ENCODE data around the gene GFPT2. TPM values are rescaled to one million over a fixed set of nuclear protein-coding genes. Genes with fewer than 3 reads are reported as not detected.

Gene GFPT2
- total RNA-seq, 1 donor from 2014 or later: 17.6 TPM

DNA sequence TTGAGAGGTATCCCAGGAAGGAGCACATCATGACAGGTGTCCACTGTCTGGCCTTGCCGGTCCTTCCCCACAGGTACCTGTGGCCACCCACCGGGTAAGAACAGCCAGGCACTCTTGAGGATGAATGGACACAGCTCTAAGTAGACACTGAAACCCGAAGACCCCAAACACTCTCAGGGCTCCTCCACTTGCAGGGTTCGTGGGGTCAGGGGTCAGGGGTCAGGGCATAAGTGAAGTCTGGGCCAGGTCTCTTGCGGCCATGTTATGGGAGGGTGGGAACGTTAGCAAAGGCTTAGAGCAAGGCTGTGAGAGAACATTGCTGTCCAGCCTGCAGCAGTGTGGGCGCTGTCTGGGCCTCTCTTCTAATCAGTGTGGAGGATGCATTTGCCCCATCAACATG is 101.2 kb downstream of the GFPT2 start:
- peaks cover 9% of the 10 kb centered on the region for H3K9me3 Mint-ChIP-seq
- H3K36me3 Mint-ChIP-seq: peaks cover 64% of the 10 kb centered on the region
- H3K27me3 Mint-ChIP-seq: no peaks in the 10 kb centered on the region
- TF ChIP-seq, protein P1, sequence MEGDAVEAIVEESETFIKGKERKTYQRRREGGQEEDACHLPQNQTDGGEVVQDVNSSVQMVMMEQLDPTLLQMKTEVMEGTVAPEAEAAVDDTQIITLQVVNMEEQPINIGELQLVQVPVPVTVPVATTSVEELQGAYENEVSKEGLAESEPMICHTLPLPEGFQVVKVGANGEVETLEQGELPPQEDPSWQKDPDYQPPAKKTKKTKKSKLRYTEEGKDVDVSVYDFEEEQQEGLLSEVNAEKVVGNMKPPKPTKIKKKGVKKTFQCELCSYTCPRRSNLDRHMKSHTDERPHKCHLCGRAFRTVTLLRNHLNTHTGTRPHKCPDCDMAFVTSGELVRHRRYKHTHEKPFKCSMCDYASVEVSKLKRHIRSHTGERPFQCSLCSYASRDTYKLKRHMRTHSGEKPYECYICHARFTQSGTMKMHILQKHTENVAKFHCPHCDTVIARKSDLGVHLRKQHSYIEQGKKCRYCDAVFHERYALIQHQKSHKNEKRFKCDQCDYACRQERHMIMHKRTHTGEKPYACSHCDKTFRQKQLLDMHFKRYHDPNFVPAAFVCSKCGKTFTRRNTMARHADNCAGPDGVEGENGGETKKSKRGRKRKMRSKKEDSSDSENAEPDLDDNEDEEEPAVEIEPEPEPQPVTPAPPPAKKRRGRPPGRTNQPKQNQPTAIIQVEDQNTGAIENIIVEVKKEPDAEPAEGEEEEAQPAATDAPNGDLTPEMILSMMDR (conservative IDR thresholded peaks at IDR 0.05): no peak
- DNase-seq (ENCODE audit: extremely low spot score, unreplicated experiment): no peak
- no peak overlapping the region for H3K4me3 Mint-ChIP-seq
- H3K27ac Mint-ChIP-seq: no peak overlapping the region
- no peaks in the 10 kb centered on the region for H3K4me1 Mint-ChIP-seq (ENCODE audit: unreplicated experiment)

DNA sequence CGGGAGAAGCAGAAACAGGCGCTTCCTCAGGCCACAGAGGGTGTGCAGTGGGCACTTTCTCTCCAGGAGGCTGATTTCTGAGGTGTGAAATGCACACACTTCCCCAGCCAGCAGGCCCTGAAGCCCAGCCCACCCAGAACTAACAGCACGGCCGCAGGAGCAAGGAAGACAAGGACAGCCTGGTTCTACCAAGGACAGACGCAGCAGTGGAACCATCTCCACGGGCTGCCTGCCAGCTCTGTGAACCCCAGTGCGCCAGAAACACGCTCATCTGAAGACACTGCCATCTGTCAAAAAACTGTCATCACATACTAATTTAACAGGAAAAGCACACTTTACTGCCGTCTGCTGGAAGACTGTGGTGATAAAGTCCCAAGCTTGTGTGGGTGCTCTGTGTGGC is 102.0 kb downstream of the GFPT2 start:
- Mint-ChIP-seq H3K27me3 (no peaks in the 10 kb centered on the region), H3K27ac (no peak overlapping the region), H3K9me3 (peaks cover 9% of the 10 kb centered on the region), H3K36me3 (peaks cover 69% of the 10 kb centered on the region), H3K4me3 (no peak overlapping the region), H3K4me1 (ENCODE audit: unreplicated experiment) (no peaks in the 10 kb centered on the region)
- no peak for DNase-seq (ENCODE audit: extremely low spot score, unreplicated experiment)
- TF ChIP-seq, protein P1 (conservative IDR thresholded peaks at IDR 0.05): no peak

Other genes with a start within 250 kb of the GFPT2 start
- 0.36 and 0.77 TPM in 2 replicates for gene RASGEF1C, start 144.1 kb downstream of the GFPT2 start, total RNA-seq (ENCODE audit: low replicate concordance)
- 34.4 and 35.2 TPM in 2 replicates for gene MAPK9, start 61.3 kb downstream of the GFPT2 start, total RNA-seq (ENCODE audit: low replicate concordance)
- gene CNOT6, start 141.0 kb upstream of the GFPT2 start, total RNA-seq (ENCODE audit: low replicate concordance): 49.1 and 55.7 TPM in 2 replicates
- not detected in 2 replicates for gene SCGB3A1, start 238.2 kb upstream of the GFPT2 start, total RNA-seq (ENCODE audit: low replicate concordance)

Measured in type B pancreatic cell (in vitro differentiated cells).